ENCODE measurements around the gene CD44.
"Not testable (repeated sequence)": the region's sequence is repeated elsewhere in the genome, so short reads cannot be mapped to it uniquely, and the experiment has no call there.

The CD44 gene

GRCh38 chr11:35138943-35139721, at the start of gene CD44:
CD44 (plus strand) TSS chr11:35139171; CDS start chr11:35139304, 133 bp downstream.
- no peak for DNase-seq

- DNase-seq = no peak
These were observed 49.3 kb upstream of the CD44 start for GRCh38 chr11:35089666-35090065.

GRCh38 chr11:35090125-35090524, 48.8 kb upstream of the CD44 start:
- no peak for DNase-seq

- DNase-seq = not testable (repeated sequence)
These were observed 48.0 kb upstream of the CD44 start for GRCh38 chr11:35090991-35091390.

GRCh38 chr11:35096723-35097122, 42.2 kb upstream of the CD44 start:
- no peak for DNase-seq

GRCh38 chr11:35097814-35098455, 41.0 kb upstream of the CD44 start:
- no peak for DNase-seq

GRCh38 chr11:35098855-35099254, 40.1 kb upstream of the CD44 start:
- no peak for DNase-seq

GRCh38 chr11:35099278-35100012, 39.5 kb upstream of the CD44 start:
- no peak for DNase-seq

- no peak for DNase-seq
These were observed 39.0 kb upstream of the CD44 start for GRCh38 chr11:35100013-35100383.

GRCh38 chr11:35101223-35101622, 37.7 kb upstream of the CD44 start:
- DNase-seq = no peak

- no peak for DNase-seq
These were observed 36.7 kb upstream of the CD44 start for GRCh38 chr11:35102267-35102666.

GRCh38 chr11:35103366-35104208, 35.4 kb upstream of the CD44 start:
- DNase-seq = no peak

- DNase-seq = no peak
These were observed 34.3 kb upstream of the CD44 start for GRCh38 chr11:35104655-35105054.

GRCh38 chr11:35105319-35106079, 33.5 kb upstream of the CD44 start:
- no peak for DNase-seq

- DNase-seq = no peak
These were observed 32.4 kb upstream of the CD44 start for GRCh38 chr11:35106595-35106994.

- no peak for DNase-seq
These were observed 31.1 kb upstream of the CD44 start for GRCh38 chr11:35107861-35108260.

- DNase-seq = not testable (repeated sequence)
These were observed 30.6 kb upstream of the CD44 start for GRCh38 chr11:35108336-35108735.

- no peak for DNase-seq
These were observed 29.9 kb upstream of the CD44 start for GRCh38 chr11:35109041-35109440.

GRCh38 chr11:35109827-35110226, 29.1 kb upstream of the CD44 start:
- no peak for DNase-seq

GRCh38 chr11:35111161-35112055, 27.6 kb upstream of the CD44 start:
- DNase-seq = no peak
